Activated gamma-delta T cell (primary cell): Measurements from ENCODE around the gene PDE3B.
"Not testable (repeated sequence)": the region's sequence is repeated elsewhere in the genome, so short reads cannot be mapped to it uniquely, and the experiment has no call there.

Experiments used
- DNase-seq: peaks from one replicate; lab custom pipeline; 2025; lab: John Stamatoyannopoulos, UW

Gene PDE3B

DNA sequence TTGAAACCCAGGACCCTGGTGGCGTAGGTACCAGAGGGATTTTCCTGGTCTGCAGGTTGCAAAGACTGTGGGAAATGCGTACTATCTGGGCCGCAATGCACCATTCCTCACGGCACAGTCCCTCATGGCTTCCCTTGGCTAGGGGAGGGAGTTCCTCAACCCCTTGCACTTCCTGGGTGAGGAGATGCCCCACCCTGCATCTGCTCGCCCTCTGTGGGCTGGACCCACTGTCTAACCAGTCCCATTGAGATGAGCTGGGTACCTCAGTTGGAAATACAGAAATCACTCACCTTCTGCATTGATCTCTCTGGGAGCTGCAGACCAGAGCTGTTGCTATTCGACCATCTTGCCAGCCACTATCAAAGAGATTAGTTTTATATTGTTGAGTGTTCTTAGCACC lies 100.1 kb downstream of the PDE3B start:
- DNase-seq = not testable (repeated sequence)

DNA sequence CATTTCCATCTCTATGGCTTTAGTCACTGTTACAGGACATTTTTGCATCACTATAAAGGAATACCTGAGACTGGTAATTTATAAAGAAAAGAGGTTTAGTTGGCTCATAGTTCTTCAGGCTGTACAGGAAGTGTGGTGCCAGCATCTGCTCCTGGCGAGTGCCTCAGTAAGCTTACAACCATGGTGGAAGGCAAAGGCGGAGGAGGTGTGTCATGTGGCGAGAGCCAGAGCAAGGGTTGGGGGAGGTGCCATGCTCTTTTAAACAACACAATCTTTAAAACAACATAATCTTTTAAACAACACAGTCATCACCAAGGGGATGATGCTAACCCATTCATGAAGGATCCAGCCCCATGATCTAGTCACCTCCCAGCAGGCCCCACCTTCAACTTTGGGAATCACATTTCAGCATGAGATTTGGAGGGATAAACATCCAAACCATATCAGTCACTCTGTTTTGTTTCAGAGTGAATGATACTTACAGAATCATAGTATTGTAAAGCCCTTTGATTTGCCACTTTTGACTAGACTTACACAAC lies 103.3 kb downstream of the PDE3B start:
- no peak for DNase-seq

DNA sequence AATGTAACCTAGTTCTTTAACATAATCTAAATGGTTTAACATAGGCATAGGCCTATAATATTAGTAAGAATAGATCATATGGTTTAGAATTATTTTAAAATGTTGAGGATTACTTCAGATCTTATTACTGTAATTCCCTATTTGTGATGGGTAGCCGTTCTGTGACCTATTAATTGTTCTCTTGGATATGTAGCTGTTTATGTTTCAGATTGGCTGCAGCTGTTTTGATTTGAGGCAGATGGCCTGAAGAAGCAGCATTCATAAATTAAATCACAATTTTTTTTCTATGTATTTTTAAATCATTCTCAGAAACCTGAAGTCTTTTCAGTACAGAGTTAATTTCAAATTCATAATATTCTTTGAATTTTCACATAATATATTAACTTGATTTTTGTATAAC lies 104.5 kb downstream of the PDE3B start:
- DNase-seq = no peak

DNA sequence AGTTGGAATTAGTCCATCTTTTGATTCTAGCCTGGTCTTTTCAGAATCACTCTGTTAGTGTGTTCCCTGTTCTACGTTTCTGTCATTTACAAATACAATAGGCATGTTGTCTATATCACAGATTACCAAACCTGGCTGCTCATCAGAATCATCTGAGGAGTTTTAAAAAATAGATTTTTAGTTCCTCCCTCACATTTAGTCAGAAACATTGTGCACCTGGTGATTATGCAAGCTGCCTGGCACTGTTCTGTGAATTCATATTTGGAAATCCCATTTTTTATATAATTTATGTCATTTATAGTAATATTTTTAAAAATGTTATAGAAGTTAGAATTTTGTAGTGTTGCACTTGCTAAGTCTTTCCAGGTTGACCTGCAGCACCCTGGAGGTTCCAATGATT lies 107.3 kb downstream of the PDE3B start:
- no peak for DNase-seq

DNA sequence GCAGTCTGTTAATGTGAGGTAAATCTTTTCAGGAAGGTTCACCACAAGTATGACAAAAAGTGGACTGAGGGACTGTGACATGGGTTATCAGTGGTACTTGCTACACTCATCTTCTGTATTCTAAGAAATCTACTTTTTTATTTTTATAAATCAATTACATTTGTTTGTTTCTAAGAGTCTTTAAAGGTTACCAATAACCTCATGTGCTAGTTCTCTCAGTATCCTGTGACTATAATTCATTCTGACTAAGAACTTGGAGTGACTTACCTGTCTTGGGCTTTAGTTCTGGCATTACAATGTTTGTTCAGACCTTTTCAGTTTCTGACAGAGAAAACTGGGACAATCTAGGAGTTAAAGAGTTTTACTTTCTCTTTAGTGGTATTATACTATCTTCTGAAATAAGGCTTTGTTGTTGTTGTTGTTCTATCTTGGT lies 108.4 kb downstream of the PDE3B start:
- no peak for DNase-seq

DNA sequence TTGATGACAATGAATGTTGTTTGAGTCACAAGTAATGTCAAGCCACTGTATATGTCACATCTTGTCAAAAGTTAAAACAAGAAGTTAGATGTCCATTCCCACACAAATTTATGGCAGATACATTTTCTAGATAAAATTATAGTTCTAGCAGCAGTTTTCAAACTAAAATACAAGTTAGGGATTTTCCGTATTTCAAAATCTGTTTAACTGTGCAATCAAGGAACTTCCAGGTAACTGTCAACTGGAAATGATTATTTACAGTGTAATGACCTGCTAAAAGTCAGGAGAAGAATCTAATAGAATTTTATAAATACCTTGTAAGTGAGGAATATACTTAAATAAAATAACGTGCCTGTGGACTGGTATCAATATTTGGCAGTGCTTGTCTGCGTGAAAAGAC lies 111.5 kb downstream of the PDE3B start:
- no peak for DNase-seq

DNA sequence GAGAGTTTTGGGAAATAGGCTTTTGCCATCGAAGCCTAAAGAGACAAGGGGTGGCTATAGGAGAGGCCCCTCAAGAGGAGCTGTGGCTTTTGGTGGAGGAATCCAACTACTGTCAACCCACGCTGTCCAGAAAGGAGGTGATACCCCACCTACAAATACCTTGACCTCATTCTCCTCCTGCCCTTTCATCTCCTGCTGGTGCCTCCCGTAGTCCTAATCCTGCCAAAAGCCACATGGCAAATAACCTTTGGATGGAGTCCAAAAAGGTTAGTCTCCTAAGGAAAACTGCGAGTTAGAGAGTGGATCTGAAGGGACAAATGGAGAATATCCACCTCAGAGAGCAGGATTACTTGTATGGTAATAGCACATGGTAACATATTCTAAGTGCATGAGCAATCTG lies 112.7 kb downstream of the PDE3B start:
- DNase-seq = no peak

DNA sequence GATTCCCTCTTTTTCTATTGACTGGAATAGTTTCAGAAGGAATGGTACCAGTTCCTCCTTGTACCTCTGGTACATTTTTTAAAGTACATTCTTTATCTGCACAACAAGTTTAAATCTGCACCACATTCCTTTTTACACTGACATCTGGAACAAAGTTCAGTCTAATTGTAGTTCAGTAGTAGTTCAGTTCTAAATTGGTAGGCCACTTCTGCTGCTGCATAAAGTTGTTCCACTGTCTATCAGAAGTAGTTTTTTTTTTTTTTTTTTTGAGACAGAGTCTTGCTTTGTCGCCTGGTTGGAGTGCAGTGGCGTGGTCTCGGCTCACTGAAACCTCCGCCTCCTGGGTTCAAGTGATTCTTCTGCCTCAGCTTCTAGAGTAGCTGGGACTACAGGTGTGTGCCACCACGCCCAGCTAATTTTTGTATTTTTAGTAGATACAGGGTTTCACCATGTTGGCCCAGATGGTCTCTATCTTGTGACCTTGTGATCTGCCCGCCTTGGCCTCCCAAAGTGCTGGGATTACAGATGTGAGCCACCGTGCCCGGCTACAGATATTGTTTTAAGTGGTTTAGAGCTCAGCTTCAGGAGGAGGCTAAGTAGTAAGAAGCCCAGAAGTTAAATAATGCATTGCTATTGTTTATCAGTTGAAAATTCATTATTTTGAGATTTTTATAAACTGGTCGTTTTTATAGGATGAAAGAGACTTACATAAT lies 115.9 kb downstream of the PDE3B start:
- not testable (repeated sequence) for DNase-seq

DNA sequence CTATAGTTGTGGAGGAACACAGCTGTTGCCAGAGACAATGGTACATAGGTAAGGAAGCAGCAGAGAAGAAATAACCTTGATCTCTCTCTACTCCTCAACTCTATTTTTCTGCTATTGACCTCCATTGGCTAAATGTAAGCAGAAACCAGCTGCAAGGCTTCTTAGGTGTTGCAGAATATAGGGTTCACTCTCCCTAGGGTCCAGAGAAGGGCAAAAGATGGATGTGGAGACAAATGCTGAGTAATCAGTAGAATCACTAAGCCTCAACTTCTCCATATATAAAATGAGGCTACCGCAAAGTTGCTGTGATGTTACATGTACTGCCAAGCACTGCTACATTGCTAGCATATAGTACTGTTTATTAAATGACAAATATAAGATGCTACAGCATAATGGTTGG lies 120.6 kb downstream of the PDE3B start:
- no peak for DNase-seq

DNA sequence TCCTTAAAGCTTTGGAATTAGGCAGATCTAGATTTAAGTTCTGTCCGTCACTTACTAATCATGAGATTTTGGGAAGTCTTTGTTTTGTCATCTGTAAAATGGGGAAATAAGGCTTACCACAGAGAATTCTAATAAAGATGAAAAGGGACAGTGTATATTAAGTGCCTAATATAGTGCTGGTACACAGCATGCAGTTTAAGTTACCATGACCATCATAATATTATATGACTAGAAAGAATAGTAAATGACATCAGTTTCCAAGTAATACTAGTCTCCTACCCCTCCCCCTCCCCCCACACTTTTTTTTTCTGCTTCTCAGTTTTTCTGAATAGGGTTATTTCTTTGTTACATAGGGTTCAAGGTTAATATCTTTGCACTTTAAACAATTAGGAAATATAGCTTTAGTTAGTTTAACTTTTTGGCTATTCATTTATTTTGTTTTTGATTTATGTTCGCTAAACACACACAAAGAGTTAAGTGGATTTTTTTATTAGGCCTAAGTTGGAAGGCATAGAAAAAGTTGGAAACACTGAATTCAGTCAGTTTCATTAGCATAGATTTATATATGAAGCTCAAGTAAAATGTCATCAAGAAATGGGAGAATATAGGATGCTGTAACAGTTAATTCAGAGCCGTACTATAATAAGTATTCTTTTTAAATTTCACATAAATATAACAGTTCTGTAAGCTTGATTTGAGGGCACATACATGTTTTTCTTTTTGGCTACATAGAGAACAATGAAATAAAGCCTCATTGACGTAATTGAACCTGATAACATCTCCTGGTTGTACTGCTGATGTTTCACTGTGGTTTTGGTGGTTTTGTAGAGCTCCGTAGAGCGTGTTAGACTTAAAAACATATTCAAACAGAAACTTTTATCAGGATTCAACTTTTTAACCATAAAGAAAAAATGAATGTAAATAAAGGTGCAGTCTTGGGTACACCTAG lies 121.2 kb downstream of the PDE3B start:
- DNase-seq = no peak

DNA sequence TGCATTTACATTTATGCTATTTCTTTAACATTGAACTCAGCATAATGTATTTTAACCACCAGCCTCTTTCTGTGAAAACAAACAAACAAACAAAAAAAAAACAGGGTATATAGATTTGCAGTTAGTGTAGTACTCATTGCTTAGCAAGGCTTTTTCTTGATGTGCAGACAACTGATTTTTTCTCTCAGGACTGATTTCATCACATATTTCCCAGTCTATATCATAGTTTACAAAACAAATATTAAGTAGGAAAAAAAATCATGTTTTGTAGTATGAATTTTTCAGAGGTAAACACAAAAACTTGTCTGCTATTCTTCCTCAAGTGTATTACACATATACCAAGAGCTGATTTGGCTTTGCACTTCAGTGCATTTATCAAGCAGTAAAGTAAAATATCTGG lies 123.0 kb downstream of the PDE3B start:
- DNase-seq = no peak

DNA sequence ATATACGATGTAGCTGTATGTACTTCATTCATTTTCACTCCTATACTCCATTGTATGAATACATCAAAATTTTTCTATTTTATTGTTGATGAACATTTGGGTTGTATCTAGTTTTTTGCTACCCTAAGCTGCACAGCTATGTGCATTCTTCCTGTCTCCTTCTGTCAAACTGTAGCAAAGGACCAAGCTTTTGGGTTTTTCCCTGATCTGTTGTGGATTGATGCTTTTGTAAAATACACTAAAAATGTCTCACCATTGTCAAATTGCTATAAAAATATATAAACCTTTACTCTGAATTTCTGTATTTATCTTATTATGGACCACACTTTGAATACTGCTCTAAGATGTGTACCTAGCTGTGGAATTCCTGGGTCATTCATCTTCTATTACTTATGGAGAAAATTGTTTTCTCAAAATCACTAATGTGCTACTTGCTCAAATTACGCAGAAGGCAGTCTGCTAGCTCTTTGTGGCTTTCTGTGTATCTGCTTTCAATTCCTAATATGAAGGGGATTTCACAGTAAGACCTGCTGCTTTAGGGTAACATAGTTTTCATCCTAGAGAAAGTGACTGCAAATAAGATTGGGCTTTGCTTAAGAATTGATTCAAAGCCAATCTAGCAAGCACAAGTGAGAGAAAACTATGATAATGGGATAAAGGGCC lies 125.1 kb downstream of the PDE3B start:
- DNase-seq = no peak

DNA sequence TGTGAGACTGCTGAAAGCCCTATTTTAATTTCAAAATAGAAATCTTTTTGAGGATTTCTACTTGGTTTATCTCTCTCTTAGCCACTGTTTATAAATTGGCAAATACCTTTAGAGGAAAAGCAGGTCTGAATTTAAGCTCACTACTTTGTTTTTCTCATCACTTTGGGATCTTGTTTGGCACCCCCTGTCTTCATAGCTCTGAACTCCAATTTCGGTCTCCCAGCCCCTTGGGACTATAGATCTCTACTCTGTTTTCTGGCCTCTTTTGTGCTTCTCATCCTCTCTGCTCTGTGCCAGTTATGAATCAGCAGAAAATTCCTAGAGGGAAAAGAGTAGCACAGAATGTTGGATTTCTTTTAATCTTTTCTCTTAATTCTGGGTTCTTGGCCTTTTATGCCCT lies 130.2 kb downstream of the PDE3B start:
- no peak for DNase-seq

DNA sequence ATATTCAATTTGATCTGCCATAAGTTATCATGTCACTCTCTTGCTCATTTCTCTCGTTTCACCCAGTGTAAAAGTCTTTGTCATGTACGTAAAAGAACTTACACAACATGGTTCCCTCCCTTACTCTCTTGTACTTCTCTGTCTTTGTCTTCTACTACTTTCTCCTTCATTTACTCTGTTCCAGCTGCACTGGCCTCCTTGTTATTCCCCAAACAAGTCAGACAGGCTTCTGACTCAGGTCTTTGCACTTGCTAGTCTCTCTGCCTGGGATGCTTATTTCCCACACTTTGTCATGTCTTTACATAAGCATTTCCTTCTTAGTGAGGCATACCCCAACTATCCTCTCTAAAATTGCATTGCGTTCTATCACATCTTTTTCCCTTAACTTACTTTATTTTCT lies 131.1 kb downstream of the PDE3B start:
- DNase-seq = no peak

DNA sequence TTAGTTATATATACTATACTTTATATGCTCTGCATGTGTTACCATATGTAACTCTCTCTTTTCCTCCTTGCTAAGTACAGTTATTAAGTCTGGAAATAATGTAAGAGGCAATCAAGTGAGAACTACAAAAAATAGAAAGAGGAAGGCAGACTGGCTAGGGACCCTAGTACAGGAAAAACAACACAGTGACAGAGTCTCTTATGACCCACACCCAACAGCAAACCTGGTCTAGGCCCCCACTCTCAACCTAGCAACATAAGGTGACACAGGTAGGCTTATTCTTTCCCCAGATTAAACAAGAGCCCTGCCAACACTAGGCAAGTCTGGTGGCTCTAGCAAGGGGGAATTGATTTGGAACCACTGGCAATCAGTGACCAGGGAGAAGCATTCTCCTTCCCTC lies 132.3 kb downstream of the PDE3B start:
- DNase-seq = no peak

DNA sequence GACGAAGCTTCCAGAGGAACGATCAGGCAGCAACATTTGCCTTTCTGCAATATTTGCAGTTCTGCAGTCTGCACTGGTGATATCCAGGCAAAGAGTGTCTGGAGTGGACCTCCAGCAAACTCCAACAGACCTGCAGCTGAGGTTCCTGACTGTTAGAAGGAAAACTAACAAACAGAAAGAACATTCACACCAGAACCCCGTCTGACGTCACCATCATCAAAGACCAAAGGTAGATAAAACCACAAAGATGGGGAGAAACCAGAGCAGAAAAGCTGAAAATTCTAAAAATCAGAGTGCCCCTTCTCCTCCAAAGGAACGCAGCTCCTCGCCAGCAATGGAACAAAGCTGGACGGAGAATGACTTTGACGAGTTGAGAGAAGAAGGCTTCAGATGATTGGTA lies 134.9 kb downstream of the PDE3B start:
- not testable (repeated sequence) for DNase-seq

DNA sequence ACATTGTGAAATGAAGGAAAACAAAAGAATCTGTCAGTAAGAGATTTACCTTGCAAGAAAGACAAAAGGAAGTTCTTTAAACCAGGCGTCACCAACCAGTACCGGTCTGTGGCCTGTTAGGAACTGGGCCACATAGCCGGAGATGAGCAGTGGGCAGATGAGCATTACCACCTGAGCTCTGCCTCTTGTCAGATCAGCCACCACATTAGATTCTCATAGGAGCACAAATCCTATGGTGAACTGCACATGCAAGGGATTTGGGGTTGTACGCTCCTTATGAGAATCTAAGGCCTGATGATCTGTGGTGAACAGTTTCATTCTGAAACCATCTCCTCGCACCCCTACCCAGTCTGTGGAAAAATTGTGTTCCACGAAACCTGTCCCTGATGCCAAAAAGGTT lies 140.2 kb downstream of the PDE3B start:
- DNase-seq = no peak

DNA sequence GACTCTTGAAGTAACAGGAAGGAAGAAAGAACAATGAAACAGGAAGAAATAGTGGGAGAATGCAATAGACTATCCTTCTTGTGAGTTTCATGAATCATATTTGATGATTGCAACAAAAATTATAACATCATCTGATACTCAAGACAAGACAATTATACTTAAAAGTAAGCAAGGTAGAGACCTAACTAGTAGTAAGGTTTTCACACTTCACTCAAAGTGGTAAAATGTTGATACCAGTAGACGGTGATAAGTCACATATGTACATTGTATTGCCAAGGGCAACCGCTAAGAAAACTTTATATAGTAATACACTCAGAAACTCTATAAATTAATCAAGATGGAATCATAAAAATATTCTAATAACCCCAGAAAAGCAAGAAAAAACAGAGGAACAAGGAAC lies 140.6 kb downstream of the PDE3B start:
- DNase-seq = no peak

DNA sequence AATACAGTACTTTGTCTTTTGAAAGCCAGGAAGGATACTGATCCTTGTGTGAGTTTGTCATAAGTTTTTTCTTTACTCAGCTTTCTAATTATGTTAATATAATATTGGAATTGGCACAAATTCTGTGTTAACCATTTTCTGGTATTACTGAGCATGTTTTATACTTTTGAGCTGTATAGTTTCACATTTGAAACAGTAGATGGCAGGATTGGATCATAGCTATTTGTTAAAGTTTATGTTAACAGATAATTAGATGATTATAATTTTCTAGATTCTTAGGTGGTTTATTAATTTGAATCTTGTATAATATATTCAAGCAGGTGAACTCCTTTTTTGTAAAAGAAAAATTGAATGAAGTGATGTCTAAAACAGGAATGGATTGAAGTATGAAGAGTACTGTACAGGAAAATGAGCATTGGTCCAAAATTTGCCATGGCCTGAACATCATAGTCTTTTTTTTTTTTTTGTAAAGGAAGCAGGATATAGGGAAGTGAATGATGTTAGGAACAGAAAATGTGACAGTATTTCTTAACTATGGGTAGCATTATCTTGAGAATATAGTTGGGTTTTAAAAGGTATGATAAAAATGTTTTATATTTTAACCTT lies 146.4 kb downstream of the PDE3B start:
- no peak for DNase-seq

DNA sequence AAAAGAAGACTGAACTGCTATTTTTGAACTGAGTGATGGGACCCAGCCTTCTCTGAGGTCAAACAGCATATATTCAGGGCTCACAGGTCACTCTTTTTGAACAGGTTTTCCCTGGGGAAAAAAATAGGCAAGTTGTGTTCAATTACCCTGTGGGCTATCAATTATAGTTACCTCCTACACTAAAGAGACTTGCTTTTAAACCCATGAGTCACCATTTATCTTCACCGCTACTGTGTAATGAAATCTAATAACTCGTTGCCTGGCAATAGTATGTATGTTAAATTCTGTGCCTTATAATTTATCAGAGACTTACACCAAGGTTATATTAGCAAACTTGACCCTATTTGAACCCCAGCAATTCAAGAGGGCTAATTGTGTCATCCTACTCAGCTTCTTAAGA lies 149.9 kb downstream of the PDE3B start:
- DNase-seq = no peak

DNA sequence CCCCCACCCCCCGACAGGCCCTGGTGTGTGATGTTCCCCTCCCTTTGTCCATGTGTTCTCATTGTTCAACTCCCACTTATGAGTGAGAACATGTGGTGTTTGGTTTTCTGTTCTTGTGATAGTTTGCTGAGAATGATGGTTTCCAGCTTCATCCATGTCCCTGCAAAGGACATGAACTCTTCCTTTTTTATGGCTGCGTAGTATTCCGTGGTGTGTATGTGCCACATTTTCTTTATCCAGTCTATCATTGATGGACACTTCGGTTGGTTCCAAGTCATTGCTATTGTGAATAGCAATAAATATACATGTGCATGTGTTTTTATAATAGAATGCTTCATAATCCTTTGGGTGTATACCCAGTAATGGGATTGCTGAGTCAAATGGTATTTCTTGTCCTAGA lies 152.4 kb downstream of the PDE3B start:
- not testable (repeated sequence) for DNase-seq

DNA sequence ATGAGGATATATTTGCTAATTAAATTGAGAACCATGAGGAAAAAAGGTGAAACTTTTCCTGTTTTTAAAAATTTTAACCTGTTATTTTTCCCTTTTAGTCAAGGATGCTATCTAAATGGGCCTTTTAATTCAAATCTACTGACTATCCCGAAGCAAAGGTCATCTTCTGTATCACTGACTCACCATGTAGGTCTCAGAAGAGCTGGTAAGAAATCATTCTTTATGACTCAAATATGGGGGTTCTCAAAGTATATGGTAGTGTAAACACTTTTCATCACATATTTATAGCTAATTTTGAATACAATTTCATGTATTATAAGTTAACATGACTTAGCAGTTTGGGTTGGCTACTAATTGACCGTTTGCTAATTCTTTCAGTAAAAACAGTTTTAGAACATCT lies 160.2 kb downstream of the PDE3B start:
- no peak for DNase-seq
